LNCAP (cell line): ENCODE data around the gene MYL7.

Experiments used
- TF ChIP-seq, protein P1 (sequence below): fragments of 450-650 bp; IDR thresholded peaks from 2 replicates; pipeline ENCODE4 v1.5.1; 2017; ENCODE audit warnings: mild to moderate bottlenecking

MYL7 gene

DNA sequence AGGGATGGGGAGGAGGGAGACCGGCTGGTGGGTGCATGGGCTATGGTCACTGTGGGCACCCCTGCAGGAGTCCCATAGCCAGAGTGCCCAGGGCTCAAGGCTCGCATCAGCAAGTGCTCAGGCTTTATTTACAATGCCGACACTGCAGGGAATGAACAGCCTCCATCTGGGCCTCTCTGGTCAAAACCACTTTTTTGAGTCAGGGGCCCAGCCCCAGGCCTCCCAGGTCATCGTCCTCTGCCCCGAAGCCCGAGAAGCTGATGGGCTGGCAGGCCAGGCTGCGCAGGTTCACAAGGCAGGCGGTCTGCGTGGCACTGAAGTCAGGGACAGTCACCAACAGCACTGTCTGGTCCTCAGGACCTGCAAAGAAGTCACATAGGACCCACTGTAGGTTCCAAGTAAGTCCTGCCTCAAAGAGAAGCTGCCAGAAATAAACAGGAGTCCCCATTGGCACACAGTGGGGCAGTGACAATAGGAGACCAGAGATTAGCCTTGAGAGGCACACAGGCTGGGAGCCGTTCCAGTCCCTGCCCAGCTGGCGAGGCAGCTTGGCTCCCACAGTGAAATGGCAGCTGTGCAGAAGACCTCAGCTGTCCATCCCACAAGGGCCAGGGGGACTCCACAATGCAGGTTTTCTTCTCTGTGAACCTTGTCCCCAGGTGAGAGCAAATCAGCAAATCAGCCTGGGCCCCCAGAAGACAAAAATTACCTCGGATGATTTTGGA, 26.4 kb downstream of the MYL7 start:
- TF ChIP-seq, protein P1, sequence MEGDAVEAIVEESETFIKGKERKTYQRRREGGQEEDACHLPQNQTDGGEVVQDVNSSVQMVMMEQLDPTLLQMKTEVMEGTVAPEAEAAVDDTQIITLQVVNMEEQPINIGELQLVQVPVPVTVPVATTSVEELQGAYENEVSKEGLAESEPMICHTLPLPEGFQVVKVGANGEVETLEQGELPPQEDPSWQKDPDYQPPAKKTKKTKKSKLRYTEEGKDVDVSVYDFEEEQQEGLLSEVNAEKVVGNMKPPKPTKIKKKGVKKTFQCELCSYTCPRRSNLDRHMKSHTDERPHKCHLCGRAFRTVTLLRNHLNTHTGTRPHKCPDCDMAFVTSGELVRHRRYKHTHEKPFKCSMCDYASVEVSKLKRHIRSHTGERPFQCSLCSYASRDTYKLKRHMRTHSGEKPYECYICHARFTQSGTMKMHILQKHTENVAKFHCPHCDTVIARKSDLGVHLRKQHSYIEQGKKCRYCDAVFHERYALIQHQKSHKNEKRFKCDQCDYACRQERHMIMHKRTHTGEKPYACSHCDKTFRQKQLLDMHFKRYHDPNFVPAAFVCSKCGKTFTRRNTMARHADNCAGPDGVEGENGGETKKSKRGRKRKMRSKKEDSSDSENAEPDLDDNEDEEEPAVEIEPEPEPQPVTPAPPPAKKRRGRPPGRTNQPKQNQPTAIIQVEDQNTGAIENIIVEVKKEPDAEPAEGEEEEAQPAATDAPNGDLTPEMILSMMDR, result no peak

DNA sequence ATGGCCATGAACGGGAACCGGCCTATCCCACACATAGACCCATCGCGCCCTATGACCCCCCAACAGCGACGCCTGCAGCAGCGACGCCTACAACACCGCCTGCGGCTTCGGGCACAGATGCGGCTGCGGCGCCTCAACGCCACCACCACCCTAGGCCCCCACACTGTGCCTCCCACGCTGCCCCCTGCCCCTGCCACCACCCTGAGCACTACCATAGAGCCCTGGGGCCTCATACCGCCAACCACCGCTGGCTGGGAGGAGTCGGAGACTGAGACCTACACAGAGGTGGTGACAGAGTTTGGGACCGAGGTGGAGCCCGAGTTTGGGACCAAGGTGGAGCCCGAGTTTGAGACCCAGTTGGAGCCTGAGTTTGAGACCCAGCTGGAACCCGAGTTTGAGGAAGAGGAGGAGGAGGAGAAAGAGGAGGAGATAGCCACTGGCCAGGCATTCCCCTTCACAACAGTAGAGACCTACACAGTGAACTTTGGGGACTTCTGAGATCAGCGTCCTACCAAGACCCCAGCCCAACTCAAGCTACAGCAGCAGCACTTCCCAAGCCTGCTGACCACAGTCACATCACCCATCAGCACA, 27.3 kb downstream of the MYL7 start:
- TF ChIP-seq, protein P1, result no peak

DNA sequence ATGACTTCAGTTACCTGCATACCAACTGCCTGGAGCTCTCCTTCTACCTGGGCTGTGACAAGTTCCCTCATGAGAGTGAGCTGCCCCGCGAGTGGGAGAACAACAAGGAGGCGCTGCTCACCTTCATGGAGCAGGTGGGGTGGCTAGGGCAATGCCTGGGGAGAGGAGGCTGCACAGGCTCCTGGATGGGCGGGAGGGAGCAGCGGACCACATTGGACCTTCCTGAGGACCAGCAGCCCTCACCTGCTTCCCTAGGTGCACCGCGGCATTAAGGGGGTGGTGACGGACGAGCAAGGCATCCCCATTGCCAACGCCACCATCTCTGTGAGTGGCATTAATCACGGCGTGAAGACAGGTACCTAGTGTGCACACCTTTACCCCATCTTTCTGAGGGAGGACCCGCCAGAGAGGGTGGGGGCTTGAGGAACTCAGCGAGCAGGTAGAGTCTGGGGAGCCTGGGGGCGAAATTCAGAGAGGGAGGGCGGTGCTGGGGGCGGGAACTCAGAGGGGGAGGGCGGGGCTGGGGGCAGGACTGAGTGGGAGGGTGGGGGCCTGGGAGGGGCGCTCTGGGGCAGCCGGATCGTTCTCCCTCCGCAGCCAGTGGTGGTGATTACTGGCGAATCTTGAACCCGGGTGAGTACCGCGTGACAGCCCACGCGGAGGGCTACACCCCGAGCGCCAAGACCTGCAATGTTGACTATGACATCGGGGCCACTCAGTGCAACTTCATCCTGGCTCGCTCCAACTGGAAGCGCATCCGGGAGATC, 28.0 kb downstream of the MYL7 start:
- TF ChIP-seq, protein P1, result no peak

DNA sequence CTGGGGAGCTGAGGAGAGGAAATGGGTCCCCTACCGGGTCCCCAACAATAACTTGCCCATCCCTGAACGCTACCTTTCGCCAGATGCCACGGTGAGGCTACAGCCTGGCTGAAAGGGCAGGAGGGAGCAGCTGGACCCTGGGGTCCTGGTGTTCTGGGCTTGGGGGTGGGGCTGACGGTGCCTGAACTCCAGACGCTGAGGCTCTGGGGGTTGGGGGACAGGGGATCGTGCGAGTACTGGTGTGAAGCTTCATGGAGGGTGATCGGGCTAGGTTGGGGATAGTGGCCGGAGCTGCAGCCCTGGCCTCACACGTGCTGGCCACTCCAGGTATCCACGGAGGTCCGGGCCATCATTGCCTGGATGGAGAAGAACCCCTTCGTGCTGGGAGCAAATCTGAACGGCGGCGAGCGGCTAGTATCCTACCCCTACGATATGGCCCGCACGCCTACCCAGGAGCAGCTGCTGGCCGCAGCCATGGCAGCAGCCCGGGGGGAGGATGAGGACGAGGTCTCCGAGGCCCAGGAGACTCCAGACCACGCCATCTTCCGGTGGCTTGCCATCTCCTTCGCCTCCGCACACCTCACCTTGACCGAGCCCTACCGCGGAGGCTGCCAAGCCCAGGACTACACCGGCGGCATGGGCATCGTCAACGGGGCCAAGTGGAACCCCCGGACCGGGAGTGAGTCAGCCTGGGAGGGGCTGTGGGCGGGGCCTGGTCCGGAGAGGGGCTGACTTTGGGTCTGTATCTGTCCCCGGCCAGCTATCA, 28.7 kb downstream of the MYL7 start:
- TF ChIP-seq, protein P1, result no peak

DNA sequence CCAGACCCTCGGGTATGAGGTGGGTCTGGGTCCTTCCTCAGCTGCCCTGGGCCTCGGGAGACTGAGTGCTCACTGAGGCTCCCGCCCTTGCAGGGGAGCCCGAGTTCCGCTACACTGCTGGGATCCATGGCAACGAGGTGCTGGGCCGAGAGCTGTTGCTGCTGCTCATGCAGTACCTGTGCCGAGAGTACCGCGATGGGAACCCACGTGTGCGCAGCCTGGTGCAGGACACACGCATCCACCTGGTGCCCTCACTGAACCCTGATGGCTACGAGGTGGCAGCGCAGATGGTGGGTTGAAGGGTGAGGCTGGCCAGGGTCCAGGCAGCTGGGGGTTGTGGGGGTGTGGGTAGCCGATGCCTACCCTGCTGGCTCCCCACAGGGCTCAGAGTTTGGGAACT, 29.4 kb downstream of the MYL7 start:
- TF ChIP-seq, protein P1, result no peak

DNA sequence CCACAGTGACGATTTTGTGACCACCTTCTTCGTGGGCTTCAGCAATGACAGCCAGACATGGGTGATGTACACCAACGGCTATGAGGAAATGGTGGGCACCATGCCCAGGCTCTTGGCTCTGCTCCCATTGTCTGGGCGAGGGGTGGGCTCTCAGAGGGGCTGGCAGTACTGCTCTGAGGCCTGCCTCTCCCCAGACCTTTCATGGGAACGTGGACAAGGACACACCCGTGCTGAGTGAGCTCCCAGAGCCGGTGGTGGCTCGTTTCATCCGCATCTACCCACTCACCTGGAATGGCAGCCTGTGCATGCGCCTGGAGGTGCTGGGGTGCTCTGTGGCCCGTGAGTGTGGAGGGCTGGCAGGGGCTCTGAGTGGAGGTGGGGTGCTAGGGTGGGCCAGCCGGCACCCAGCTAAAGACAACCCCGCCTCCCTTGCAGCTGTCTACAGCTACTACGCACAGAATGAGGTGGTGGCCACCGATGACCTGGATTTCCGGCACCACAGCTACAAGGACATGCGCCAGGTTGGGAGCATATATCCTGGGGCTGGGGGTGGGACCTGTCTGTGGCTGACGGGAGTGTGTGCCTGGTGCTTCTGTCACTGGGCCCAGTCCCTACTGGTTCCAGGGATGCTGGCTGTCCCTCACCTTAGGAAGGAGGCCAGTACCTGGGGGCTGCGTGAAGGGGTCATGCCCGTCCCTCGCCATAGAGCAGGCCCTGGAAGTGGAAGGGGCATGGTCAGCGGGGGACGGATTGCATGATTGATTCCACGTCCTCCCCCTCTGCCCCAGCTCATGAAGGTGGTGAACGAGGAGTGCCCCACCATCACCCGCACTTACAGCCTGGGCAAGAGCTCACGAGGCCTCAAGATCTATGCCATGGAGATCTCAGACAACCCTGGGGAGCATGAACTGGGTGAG, 30.2 kb downstream of the MYL7 start:
- TF ChIP-seq, protein P1, result no peak
